GM23338 (cell line): ENCODE measurements around the gene VSTM2B. TPM values are rescaled to one million over a fixed set of nuclear protein-coding genes. Genes with fewer than 3 reads are reported as not detected.

ENCODE experiments used
- ATAC-seq: fragments of 200-7000 bp; cut with Tn5 transposase; 3 replicates; pipeline ENCODE4 v1.9.1; 2020
- DNase-seq: peaks from one replicate; pipeline ENCODE4 v3.0.0-alpha.2; 2015; ENCODE audit warnings: low spot score
- H2AFZ ChIP-seq: fragments of 200-600 bp; sonication (generic); 2 replicates; pipeline ENCODE4 v1.8.0; 2016; ENCODE audit warnings: antibody characterized with exemption, mild to moderate bottlenecking, moderate library complexity
- H3F3A ChIP-seq: fragments of 200-600 bp; sonication (generic); replicated peaks from 2 replicates; pipeline ENCODE4 v1.8.0; 2017; ENCODE audit warnings: antibody characterized with exemption, mixed run types, low read depth
- H3K27ac ChIP-seq: fragments of 200-600 bp; sonication (generic); 2 replicates; pipeline ENCODE4 v1.6.1; 2016; ENCODE audit warnings: low read depth
- H3K27me3 ChIP-seq: fragments of 200-600 bp; sonication (generic); 2 replicates; pipeline ENCODE4 v1.8.0; 2016; ENCODE audit warnings: mild to moderate bottlenecking, mixed run types, moderate library complexity; ENCODE audit not compliant: insufficient read depth
- H3K36me3 ChIP-seq: fragments of 200-600 bp; sonication (generic); 2 replicates; pipeline ENCODE4 v1.8.0; 2016; ENCODE audit warnings: mild to moderate bottlenecking; ENCODE audit not compliant: insufficient read depth
- H3K4me1 ChIP-seq: fragments of 200-600 bp; sonication (generic); 2 replicates; pipeline ENCODE4 v1.8.0; 2016; ENCODE audit warnings: mild to moderate bottlenecking, moderate library complexity; ENCODE audit not compliant: insufficient read depth
- H3K4me2 ChIP-seq: fragments of 200-600 bp; sonication (generic); 2 replicates; pipeline ENCODE4 v1.7.1; 2017; ENCODE audit warnings: mixed run types
- H3K4me3 ChIP-seq: fragments of 200-600 bp; sonication (generic); 2 replicates; pipeline ENCODE4 v1.6.1; 2016; ENCODE audit warnings: mixed run types
- H3K79me2 ChIP-seq: fragments of 200-600 bp; sonication (generic); replicated peaks from 2 replicates; pipeline ENCODE4 v1.8.0; 2017; ENCODE audit warnings: mild to moderate bottlenecking; ENCODE audit not compliant: insufficient read depth
- H3K9me2 ChIP-seq: fragments of 200-600 bp; sonication (generic); 2 replicates; pipeline ENCODE4 v1.8.0; 2017; ENCODE audit not compliant: insufficient read depth
- H4K20me1 ChIP-seq: fragments of 200-600 bp; sonication (generic); replicated peaks from 2 replicates; pipeline ENCODE4 v1.8.0; 2017; ENCODE audit warnings: mild to moderate bottlenecking; ENCODE audit not compliant: insufficient read depth
- H3K27ac Mint-ChIP-seq: 2 replicates; pipeline ENCODE4 v1.8.0; 2020; ENCODE audit warnings: inconsistent platforms, mild to moderate bottlenecking, moderate library complexity, mixed read lengths
- H3K27me3 Mint-ChIP-seq: 3 replicates; pipeline ENCODE4 v1.8.0; 2022; ENCODE audit warnings: low read depth, mild to moderate bottlenecking, moderate library complexity, mixed read lengths, inconsistent platforms; ENCODE audit not compliant: insufficient read depth, poor library complexity
- H3K36me3 Mint-ChIP-seq: 3 replicates; pipeline ENCODE4 v1.8.0; 2021; ENCODE audit warnings: low read depth, mild to moderate bottlenecking, inconsistent platforms, moderate library complexity, mixed read lengths
- H3K4me1 Mint-ChIP-seq: 3 replicates; pipeline ENCODE4 v1.8.0; 2020; ENCODE audit warnings: mild to moderate bottlenecking, inconsistent platforms, mixed read lengths
- H3K4me3 Mint-ChIP-seq: 3 replicates; pipeline ENCODE4 v1.8.0; 2021; ENCODE audit warnings: moderate library complexity, mild to moderate bottlenecking, inconsistent platforms, mixed read lengths
- H3K9me3 Mint-ChIP-seq: 3 replicates; pipeline ENCODE4 v1.8.0; 2020; ENCODE audit warnings: moderate library complexity, mild to moderate bottlenecking, inconsistent platforms, mixed read lengths
- CREB1 ChIP-seq: fragments of 250-450 bp; sonication (Bioruptor Pico); IDR thresholded peaks from 2 replicates; pipeline ENCODE4 v1.5.0; 2020; ENCODE audit warnings: low read depth, mild to moderate bottlenecking, moderate library complexity
- EZH2 ChIP-seq: fragments of 200-600 bp; sonication (generic); IDR thresholded peaks from one replicate; pipeline ENCODE4 v1.8.0; 2017; ENCODE audit warnings: antibody characterized with exemption, mild to moderate bottlenecking, low read depth; ENCODE audit not compliant: unreplicated experiment
- EZH2phosphoT487 ChIP-seq: fragments of 200-600 bp; sonication (generic); IDR thresholded peaks from one replicate; pipeline ENCODE4 v1.8.1; 2018; ENCODE audit warnings: antibody characterized with exemption; ENCODE audit not compliant: unreplicated experiment
- NANOG ChIP-seq: IDR thresholded peaks from 2 replicates; pipeline ENCODE4 v1.6.1; 2016; ENCODE audit warnings: antibody characterized with exemption, borderline replicate concordance
- POLR2AphosphoS5 ChIP-seq: IDR thresholded peaks from 2 replicates; pipeline ENCODE4 v1.6.1; 2016; ENCODE audit warnings: antibody characterized with exemption, low read depth
- STAT1 ChIP-seq: IDR thresholded peaks from one replicate; pipeline ENCODE4 v1.6.1; 2016; ENCODE audit warnings: antibody characterized with exemption; ENCODE audit not compliant: unreplicated experiment
- ZNF114 ChIP-seq: fragments of 250-450 bp; sonication (Bioruptor Pico); IDR thresholded peaks from 2 replicates; pipeline ENCODE4 v1.5.0; 2020; ENCODE audit warnings: mild to moderate bottlenecking, moderate library complexity
- ZNF331 ChIP-seq: fragments of 250-450 bp; sonication (Bioruptor Pico); IDR thresholded peaks from 2 replicates; pipeline ENCODE4 v1.5.0; 2020; ENCODE audit warnings: low read depth, mild to moderate bottlenecking, moderate library complexity
- polyA plus RNA-seq: library from polyadenylated mRNA; unstranded; fragments of >200 nt; fragmentation: Nextera tagmentation; extraction: Ambion mirVana; gene quantifications from 2 replicates; pipeline ENCODE4 v1.2.1, GENCODE V29; 2016
- total RNA-seq: library from RNA; depleted of rRNA; stranded (reverse); fragments of >200 nt; shearing (Covaris generic); gene quantifications from 2 replicates; pipeline ENCODE4 v1.2.3, GENCODE V29; 2014
- TF ChIP-seq, protein P1 (sequence below): IDR thresholded peaks from one replicate; pipeline ENCODE4 v1.6.1; 2018; ENCODE audit warnings: antibody characterized with exemption; ENCODE audit not compliant: unreplicated experiment
- TF ChIP-seq, protein P2 (sequence below): fragments of 250-450 bp; sonication (Bioruptor Pico); IDR thresholded peaks from 2 replicates; pipeline ENCODE4 v1.5.0; 2020; ENCODE audit warnings: mild to moderate bottlenecking, moderate library complexity

VSTM2B gene
- total and polyA plus RNA-seq, 2 experiments from 2014 or later = 1.2 to 1.8 TPM

DNA sequence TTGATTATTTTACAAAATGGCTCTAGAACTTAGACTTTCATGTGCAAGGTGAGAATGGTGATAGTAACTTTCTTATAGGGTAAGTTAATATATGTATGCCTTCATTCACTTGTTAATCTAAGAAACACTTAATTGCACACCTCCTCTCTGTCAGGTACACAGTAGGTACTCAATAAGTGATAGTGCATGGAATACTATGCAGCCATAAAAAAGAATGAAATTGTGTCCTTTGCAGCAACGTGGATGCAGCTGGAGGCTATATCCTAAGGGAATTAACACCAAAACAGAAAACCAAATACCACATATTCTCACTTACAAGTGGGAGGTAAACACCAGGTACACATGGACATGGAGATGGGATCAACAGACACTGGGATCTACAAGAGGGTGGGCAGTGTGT, 17.6 kb upstream of the VSTM2B start (continued):
- TF ChIP-seq, protein P1, sequence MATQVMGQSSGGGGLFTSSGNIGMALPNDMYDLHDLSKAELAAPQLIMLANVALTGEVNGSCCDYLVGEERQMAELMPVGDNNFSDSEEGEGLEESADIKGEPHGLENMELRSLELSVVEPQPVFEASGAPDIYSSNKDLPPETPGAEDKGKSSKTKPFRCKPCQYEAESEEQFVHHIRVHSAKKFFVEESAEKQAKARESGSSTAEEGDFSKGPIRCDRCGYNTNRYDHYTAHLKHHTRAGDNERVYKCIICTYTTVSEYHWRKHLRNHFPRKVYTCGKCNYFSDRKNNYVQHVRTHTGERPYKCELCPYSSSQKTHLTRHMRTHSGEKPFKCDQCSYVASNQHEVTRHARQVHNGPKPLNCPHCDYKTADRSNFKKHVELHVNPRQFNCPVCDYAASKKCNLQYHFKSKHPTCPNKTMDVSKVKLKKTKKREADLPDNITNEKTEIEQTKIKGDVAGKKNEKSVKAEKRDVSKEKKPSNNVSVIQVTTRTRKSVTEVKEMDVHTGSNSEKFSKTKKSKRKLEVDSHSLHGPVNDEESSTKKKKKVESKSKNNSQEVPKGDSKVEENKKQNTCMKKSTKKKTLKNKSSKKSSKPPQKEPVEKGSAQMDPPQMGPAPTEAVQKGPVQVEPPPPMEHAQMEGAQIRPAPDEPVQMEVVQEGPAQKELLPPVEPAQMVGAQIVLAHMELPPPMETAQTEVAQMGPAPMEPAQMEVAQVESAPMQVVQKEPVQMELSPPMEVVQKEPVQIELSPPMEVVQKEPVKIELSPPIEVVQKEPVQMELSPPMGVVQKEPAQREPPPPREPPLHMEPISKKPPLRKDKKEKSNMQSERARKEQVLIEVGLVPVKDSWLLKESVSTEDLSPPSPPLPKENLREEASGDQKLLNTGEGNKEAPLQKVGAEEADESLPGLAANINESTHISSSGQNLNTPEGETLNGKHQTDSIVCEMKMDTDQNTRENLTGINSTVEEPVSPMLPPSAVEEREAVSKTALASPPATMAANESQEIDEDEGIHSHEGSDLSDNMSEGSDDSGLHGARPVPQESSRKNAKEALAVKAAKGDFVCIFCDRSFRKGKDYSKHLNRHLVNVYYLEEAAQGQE = no peak
- TF ChIP-seq POLR2AphosphoS5 = no peak
- no peak for TF ChIP-seq ZNF114
- TF ChIP-seq STAT1 = no peak
- no peak for TF ChIP-seq ZNF331 (CRISPR knock-in tag)
- TF ChIP-seq EZH2phosphoT487 = no peak
- TF ChIP-seq NANOG = no peak

DNA sequence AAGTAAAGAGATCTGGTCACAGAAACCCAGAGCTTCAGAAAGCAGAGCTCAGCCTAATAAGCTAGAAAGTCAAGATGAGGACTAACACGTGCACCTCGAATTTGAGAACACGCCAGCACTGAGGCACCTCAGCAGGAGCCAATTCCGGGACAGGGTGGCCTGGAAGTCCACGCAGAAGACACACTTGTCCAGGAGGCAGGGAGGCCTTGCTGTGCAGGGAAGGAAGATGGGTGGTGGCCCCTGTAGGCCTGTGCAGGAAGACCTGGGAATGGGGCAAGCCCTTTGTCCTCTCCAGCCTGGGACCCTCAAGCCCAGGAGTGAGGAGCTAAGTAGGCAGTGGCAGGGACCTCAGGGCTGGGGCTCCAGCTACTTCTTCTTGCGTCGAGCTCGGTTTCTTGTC, 16.3 kb upstream of the VSTM2B start:
- Histone ChIP-seq H3K79me2 (no peaks in the 10 kb centered on the region), H3K36me3 (no peaks in the 10 kb centered on the region), H3K4me1 (peaks cover 9% of the 10 kb centered on the region; the same call in 1 of the 2 replicates), H3K4me2 (no peak overlapping the region), H2AFZ (no peak overlapping the region), H3F3A (no peaks in the 10 kb centered on the region), H3K27me3 (no peaks in the 10 kb centered on the region), H3K27ac (no peak overlapping the region), H4K20me1 (no peaks in the 10 kb centered on the region), H3K4me3 (no peak overlapping the region), H3K9me2 (no peaks in the 10 kb centered on the region)
- ATAC-seq = no peak
- H3K36me3 Mint-ChIP-seq = no peaks in the 10 kb centered on the region
- peaks cover 3% of the 10 kb centered on the region for H3K27me3 Mint-ChIP-seq
- no peaks in the 10 kb centered on the region; the same call in 1 of the 3 replicates for H3K9me3 Mint-ChIP-seq
- peaks cover 9% of the 10 kb centered on the region for H3K4me1 Mint-ChIP-seq
- DNase-seq = no peak
- H3K4me3 Mint-ChIP-seq = no peak overlapping the region
- no peak overlapping the region for H3K27ac Mint-ChIP-seq
- no peak for TF ChIP-seq POLR2AphosphoS5
- TF ChIP-seq EZH2 = no peak
- no peak for TF ChIP-seq STAT1
- no peak for TF ChIP-seq CREB1 (CRISPR knock-in tag)
- TF ChIP-seq, protein P1 = no peak
- no peak for TF ChIP-seq EZH2phosphoT487
- TF ChIP-seq, protein P2, sequence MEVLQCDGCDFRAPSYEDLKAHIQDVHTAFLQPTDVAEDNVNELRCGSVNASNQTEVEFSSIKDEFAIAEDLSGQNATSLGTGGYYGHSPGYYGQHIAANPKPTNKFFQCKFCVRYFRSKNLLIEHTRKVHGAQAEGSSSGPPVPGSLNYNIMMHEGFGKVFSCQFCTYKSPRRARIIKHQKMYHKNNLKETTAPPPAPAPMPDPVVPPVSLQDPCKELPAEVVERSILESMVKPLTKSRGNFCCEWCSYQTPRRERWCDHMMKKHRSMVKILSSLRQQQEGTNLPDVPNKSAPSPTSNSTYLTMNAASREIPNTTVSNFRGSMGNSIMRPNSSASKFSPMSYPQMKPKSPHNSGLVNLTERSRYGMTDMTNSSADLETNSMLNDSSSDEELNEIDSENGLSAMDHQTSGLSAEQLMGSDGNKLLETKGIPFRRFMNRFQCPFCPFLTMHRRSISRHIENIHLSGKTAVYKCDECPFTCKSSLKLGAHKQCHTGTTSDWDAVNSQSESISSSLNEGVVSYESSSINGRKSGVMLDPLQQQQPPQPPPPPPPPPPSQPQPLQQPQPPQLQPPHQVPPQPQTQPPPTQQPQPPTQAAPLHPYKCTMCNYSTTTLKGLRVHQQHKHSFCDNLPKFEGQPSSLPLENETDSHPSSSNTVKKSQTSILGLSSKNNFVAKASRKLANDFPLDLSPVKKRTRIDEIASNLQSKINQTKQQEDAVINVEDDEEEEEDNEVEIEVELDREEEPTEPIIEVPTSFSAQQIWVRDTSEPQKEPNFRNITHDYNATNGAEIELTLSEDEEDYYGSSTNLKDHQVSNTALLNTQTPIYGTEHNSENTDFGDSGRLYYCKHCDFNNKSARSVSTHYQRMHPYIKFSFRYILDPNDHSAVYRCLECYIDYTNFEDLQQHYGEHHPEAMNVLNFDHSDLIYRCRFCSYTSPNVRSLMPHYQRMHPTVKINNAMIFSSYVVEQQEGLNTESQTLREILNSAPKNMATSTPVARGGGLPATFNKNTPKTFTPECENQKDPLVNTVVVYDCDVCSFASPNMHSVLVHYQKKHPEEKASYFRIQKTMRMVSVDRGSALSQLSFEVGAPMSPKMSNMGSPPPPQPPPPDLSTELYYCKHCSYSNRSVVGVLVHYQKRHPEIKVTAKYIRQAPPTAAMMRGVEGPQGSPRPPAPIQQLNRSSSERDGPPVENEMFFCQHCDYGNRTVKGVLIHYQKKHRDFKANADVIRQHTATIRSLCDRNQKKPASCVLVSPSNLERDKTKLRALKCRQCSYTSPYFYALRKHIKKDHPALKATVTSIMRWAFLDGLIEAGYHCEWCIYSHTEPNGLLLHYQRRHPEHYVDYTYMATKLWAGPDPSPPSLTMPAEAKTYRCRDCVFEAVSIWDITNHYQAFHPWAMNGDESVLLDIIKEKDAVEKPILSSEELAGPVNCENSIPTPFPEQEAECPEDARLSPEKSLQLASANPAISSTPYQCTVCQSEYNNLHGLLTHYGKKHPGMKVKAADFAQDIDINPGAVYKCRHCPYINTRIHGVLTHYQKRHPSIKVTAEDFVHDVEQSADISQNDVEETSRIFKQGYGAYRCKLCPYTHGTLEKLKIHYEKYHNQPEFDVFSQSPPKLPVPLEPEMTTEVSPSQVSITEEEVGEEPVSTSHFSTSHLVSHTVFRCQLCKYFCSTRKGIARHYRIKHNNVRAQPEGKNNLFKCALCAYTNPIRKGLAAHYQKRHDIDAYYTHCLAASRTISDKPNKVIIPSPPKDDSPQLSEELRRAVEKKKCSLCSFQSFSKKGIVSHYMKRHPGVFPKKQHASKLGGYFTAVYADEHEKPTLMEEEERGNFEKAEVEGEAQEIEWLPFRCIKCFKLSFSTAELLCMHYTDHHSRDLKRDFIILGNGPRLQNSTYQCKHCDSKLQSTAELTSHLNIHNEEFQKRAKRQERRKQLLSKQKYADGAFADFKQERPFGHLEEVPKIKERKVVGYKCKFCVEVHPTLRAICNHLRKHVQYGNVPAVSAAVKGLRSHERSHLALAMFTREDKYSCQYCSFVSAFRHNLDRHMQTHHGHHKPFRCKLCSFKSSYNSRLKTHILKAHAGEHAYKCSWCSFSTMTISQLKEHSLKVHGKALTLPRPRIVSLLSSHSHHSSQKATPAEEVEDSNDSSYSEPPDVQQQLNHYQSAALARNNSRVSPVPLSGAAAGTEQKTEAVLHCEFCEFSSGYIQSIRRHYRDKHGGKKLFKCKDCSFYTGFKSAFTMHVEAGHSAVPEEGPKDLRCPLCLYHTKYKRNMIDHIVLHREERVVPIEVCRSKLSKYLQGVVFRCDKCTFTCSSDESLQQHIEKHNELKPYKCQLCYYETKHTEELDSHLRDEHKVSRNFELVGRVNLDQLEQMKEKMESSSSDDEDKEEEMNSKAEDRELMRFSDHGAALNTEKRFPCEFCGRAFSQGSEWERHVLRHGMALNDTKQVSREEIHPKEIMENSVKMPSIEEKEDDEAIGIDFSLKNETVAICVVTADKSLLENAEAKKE = no peak
